GM19099 (cell line): ENCODE results near the gene ZCCHC12.

ENCODE experiments used
- POLR2A ChIP-seq: IDR thresholded peaks from 3 replicates; pipeline ENCODE4 v1.6.1; 2011; ENCODE audit warnings: low read depth; ENCODE audit not compliant: insufficient read length; ENCODE audit errors: extremely low read depth

The ZCCHC12 gene

GRCh38 chrX:118861338-118861737 lies 37.7 kb downstream of the ZCCHC12 start:
- TF ChIP-seq POLR2A: no peak

DNA sequence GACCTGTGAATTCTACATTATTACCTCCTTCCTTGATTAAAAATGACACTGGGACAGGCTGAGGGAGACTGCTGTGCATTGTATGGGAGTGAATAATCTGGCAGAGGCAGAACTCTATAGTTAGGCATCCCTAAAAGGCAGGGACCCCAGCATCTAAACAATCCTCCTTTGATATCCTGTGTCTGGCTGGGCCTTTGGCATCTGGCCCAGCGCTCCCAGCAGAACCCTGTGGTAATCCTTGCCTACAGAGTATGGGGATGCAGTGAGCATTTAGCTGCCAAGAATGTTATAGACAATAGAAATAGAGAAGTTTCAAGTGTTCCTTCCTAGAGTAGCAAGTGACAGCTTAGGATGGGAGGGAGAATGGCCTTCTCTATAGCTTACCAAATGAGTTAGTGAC lies 38.5 kb downstream of the ZCCHC12 start:
- TF ChIP-seq POLR2A: no peak

GRCh38 chrX:118862979-118863378 lies 39.4 kb downstream of the ZCCHC12 start:
- no peak for TF ChIP-seq POLR2A

DNA sequence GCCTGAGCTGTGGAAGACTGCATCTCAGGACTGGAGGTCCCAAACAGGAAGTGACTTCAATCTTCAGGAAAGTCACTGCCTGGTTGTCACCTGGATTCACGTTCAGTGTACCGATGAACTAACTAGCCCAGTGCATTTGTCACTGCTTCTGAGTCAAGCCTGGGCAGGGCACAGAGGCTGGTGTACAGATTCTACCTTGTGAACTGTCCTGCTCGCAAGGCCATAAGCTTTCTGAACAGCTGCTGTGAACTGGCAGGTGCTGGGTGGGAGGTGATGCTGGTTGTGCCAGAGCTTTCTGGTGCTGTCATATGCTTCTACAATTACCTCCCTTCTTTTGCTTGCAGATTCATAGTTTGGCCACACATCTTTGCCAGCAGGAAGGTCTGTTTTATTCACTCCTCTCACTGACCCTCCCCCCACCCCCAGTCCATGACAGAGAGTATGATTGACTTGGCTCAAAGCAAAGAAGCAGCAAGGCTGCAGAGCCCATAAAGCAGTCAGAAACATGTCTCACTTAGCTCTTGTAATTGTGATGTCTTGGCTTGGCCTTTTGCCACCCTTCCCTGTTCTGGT lies 40.5 kb downstream of the ZCCHC12 start:
- TF ChIP-seq POLR2A: no peak

DNA sequence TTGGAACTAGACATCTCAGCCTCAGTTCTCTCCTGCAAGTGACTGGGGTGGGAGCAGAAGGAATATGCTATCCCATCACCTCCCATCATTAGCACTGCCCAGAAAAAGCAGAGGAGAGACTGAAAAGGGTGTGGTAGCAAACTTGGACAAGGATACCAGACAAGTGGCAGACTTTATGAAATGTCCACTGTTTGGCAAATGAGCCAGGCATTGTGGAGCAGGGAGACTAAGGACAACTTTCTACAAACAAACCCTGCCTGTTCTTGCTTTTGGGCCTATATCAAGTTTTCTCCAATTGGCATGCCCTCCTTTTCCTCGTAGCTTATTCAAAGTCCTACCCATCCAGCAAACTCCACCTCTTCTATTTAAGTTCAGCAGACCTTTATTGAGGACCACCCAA lies 41.6 kb downstream of the ZCCHC12 start:
- no peak for TF ChIP-seq POLR2A

DNA sequence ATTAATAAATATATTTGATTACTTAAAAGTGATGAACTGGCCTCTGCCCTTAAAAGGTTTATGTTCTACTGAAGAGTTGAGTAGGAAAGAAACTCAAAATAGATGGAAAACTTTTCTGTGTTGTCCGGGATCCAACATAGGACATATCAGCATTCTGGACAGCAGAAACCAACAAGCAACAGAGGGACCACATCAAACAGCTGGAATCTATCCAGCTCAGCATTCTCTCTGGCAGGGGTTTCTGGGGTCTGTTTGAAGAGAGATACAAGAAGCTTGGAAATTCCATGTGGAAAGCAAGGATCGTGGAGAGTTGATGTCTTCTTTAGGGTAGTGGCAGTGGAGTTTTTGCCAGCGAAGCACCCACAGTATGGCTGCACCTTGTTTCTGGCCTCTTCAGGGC lies 43.6 kb downstream of the ZCCHC12 start:
- no peak for TF ChIP-seq POLR2A

DNA sequence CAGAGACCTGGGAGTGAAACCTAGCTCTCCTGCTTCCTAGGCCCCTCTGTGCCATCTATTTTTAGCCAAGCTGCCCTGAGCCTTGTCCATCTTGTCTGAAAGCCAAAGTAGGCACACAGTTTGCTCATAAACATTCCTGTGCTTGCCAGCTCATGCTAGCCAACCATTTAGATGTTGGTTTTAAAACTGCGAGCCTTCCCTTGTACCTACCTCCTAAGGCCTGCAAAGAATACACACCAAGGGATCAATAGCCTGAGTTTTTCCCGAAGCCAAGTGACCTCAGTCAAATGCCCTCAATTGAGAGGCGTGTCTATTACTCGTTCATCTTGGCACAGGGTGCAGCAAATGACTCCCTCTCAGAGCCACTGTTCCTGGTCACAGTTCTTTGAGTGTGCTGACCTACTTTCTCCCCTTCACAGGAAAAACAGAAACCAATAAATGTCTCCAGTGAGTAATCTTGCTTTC lies 48.5 kb downstream of the ZCCHC12 start:
- no peak for TF ChIP-seq POLR2A
